ENCODE results near the gene TRIM31. TPM values are rescaled to one million over a fixed set of nuclear protein-coding genes. Genes with fewer than 3 reads are reported as not detected.

The TRIM31 gene
- total RNA-seq, 1 experiment from 2014 or later, result 0.71 TPM

DNA sequence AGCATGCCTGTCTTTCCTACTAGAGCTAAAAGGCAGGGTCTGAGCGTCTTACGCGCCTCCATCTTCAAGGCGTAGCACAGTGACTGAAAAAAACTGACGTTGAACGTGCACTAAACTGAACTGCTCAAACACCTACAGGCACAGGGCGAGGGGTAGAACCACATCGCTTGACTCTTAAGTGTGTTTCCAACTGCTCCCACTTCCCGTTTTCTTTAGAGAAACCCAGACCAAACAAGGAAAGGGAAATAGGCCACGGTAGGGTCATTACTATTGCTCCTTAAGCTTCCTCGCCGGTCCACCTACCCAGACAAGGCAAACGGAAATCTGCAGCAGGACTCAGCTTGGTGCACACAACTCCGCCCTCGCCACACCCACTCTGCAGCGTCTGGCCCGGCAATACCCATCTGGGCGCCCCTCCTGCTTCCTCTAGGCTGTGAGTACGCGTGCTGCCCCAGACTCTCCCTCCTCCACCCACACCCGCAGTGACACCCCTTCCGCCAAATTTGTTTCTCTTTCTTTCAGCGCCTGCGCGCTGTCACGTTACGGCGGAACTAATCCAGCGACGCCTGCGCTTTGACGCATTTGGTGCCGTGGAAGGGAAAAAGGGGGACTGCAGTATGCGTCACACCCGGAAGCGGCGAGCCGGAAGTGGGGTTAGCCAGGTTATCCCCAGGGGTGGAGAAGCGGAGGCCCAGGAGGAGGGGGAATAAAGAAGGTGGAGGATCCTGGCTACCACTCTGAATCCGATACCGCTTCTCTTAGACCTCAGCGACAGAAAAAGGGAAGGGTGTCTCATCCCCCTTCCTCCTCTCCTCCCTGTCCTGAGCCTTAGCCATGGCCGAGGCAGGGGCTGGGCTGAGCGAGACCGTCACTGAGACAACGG, 46.1 kb downstream of the TRIM31 start, which contains the start of gene PPP1R11:
Gene PPP1R11, plus strand, starts transcription at position 622 of the 883 bp plus-strand sequence. Its CDS starts 213 bp downstream, at position 835.
- DNase-seq (ENCODE audit: low read depth), result peak; percentile 100
- in situ Hi-C loops (cut with HindIII; ENCODE audit: low pct_unique_long_range_greater_than_20kb, low sequenced_read_pairs), result no loop called here

DNA sequence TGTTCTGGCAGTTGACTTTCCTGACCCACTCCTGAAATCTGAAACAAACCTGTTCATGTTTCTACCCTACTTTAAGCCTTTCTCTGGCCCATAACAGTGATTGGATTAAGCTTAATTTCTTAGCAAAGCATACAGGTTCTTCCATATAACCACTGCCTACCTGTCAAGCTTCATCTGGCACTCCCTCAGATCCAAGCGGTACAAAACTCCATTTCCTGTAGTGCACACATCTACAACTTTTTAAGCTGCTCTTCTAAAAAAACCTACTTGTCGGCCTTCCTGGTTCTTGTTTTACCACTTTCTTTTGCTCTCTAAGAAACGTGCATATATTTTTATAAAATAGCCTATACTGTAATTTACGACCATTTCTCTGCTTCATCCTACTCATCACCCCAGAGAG, 46.8 kb downstream of the TRIM31 start:
- in situ Hi-C loops (cut with HindIII; ENCODE audit: low pct_unique_long_range_greater_than_20kb, low sequenced_read_pairs), result no loop called here
- DNase-seq (ENCODE audit: low read depth), result no peak

DNA sequence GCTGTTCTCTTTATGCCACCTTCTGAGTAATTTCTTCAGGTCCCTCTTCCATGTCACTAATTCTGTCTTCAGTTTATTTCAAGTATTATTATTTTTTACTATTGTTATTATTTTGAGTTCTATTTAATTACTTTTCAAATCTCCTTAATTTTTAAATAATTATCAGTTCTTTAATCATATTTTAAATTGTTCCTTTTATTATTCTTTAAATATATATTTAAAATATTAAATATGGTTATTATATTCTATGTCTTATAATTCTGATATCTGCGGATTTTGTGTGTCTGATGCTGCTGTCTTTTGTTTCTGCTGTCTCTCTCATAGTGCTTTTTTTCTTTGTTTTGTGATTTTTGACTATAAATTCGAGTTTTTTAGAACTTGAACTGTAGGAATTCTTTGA, 49.6 kb downstream of the TRIM31 start:
- in situ Hi-C loops (cut with HindIII; ENCODE audit: low pct_unique_long_range_greater_than_20kb, low sequenced_read_pairs), result no loop called here
- no peak for DNase-seq (ENCODE audit: low read depth)

DNA sequence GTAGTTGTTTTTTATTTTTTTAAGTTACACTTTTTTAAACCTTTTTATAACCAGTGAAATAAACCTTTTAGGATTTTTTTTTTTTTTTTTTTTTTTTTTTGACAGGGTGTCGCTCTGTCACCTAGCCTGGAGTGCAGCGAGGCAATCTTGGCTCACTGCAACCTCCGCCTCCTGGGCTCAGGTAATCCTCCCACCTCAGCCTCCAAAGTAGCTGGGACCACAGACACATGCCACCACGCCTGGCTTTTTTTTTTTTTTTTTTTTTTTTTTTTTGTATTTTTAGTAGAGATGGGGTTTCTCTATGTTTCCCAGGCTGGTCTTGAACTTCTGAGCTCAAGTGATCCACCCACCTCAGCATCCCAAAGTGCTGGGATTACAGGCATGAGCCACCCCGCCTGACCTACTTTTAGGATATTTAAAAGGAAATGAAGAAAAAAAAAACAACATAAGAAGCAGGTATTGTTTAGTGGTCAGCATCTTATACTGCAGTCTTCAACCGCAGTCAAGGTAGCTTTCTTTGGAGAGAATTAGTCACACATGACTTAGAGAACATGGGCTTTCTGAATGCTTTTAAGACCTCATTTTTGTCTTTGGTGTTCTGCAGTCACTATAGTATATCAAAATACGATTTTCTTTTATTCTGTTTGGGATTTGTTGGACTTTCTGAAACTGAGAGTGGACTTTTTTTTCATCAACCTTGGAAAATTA, 50.3 kb downstream of the TRIM31 start:
- peak; percentile 10 for DNase-seq (ENCODE audit: low read depth)
- in situ Hi-C loops (cut with HindIII; ENCODE audit: low pct_unique_long_range_greater_than_20kb, low sequenced_read_pairs), result no loop called here

DNA sequence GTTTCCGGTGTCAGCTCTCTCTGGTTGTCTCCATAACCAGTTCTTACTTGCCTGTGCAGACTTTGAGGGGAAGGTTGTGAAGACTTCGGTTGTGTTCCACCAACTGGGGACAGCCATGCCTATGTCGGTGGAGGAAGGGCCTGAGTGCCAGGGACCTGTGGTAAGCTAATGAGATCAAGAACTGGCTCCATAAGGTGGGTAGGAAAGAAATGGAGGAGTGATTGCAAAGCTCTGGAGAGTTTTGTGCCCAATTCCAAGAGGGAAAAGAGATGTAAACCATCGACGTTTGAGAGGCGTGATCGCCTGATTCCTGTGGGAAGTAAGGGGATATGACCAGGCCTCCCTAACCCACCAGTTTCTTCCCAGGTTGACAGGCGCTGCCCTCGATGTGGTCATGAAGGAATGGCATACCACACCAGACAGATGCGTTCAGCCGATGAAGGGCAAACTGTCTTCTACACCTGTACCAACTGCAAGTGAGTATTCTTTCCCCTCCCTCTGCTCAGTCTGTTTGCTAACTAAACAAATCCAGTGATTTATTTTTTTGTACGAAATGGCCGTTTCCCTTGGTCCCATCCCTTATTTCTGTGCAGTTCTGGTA, 50.9 kb downstream of the TRIM31 start:
- DNase-seq (ENCODE audit: low read depth), result no peak
- in situ Hi-C loops (cut with HindIII; ENCODE audit: low pct_unique_long_range_greater_than_20kb, low sequenced_read_pairs), result no loop called here

DNA sequence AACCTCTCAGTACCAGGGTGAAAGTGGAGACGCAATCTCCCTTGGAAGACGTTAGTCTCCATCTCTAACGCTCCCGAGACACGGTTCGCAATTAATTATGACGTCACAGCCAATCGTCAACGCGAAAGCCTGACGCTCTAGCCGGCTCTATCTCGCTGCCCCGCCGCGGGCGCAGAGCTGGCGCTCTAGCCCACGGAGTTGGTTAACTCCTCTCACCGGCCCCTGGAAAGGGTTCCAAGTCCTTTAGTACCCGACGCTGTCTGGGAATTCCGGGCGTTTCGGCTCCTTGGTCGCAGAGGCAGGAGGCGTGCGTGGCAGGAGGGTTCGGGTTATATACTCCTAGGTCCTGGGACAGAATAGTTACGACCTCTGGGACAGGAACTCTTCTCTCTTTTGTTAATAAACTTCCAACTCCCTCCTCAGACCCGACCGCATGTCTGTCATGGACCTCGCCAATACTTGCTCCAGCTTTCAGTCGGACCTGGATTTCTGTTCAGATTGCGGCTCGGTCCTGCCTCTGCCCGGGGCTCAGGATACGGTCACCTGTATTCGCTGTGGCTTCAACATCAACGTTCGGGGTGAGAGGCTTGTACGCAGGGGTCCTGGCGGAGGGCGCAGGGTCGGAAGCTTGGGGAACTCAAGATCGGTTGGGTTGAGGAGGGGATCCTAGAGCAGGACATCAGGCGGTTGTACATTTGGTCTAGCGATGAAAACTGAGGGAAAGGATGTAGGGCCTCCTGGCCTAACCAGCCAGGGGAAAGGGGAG, 51.6 kb downstream of the TRIM31 start, which contains the start of gene POLR1H:
Gene POLR1H, plus strand, starts transcription at position 174 of the 766 bp plus-strand sequence. Its CDS starts 260 bp downstream, at position 434.
- peak; percentile 84 for DNase-seq (ENCODE audit: low read depth)
- in situ Hi-C loops (cut with HindIII; ENCODE audit: low pct_unique_long_range_greater_than_20kb, low sequenced_read_pairs), result no loop called here

DNA sequence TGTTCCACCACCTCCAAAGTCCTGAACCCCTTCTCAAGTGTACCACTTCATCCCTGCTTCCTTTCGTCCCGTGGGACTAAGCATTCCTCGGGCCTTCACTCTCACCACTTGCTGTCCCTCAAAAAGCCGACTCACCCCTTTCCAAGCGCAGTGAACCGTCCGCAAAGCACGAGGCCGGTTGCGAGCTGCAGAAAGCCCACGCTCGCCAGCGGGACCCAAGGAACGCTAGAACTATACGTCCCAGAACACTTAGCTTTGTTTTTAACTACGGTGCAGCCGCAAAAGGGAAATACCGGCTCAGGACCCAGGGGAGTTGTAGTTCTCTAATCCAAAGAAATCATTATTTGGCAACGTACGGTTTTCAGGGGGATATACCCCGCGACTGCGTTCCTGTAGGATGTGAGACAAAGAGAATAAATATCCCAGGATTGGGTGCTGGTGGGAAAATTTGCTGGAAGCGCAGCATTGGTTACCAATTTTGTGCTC, 52.2 kb downstream of the TRIM31 start:
- no peak for DNase-seq (ENCODE audit: low read depth)
- in situ Hi-C loops (cut with HindIII; ENCODE audit: low pct_unique_long_range_greater_than_20kb, low sequenced_read_pairs), result no loop called here

DNA sequence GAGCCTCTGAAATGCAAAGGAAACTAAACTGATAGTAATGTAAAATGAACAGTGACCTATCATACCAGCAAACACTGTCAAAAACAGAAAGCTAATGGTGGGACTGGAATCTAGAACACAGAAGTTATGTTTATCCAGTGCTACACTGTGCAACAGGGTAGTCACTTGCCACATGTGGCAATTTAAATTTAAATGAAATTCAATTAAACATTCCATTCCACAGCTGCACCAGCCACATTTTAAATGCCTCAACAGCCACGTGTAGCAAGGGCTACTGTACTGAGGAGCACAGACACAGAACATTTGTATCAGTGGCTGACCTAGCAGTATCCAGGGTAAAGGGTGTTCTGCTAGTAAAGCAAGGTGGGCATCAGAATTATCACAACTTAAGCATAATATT, 57.4 kb downstream of the TRIM31 start:
- DNase-seq (ENCODE audit: low read depth), result no peak
- in situ Hi-C loops (cut with HindIII; ENCODE audit: low pct_unique_long_range_greater_than_20kb, low sequenced_read_pairs), result no loop called here

DNA sequence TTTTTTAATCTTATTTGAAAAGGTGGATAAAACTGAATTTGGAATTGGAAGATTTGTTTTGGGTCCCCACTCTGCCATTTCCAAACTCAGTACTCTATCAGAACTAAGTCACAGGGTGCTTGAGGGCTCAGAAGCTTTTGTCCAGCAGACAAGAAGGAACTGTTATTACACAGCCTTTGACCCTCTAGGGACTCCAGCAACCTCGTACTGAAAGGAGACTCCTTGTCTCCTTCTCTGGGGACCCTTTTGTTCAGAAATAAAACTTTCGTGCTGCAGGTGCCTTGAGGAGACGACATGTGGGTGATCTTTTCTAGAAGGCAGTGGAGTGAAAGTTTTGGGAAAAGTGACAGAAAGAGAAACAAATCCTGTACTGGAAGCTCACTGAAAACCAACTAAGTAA, 59.2 kb downstream of the TRIM31 start:
- in situ Hi-C loops (cut with HindIII; ENCODE audit: low pct_unique_long_range_greater_than_20kb, low sequenced_read_pairs), result no loop called here
- DNase-seq (ENCODE audit: low read depth), result no peak

Other genes with a start within 250 kb of the TRIM31 start
- gene HLA-A, start 170.6 kb downstream of the TRIM31 start, total RNA-seq (2014; rRNA removed; shearing (Covaris generic); ENCODE audit: low replicate concordance), result 1,302 and 1,396 TPM in 2 replicates
- 33.2 and 52.3 TPM in 2 replicates for gene POLR1H, start 51.8 kb downstream of the TRIM31 start, total RNA-seq (2014; rRNA removed; shearing (Covaris generic); ENCODE audit: low replicate concordance)
- 66.9 and 98.8 TPM in 2 replicates for gene PPP1R11, start 45.9 kb downstream of the TRIM31 start, total RNA-seq (2014; rRNA removed; shearing (Covaris generic); ENCODE audit: low replicate concordance)
- gene RNF39, start 37.3 kb downstream of the TRIM31 start, total RNA-seq (2014; rRNA removed; shearing (Covaris generic); ENCODE audit: low replicate concordance), result not detected in 2 replicates
- not detected in 2 replicates for gene TRIM40, start 23.1 kb upstream of the TRIM31 start, total RNA-seq (2014; rRNA removed; shearing (Covaris generic); ENCODE audit: low replicate concordance)
- not detected in 2 replicates for gene TRIM10, start 48.1 kb upstream of the TRIM31 start, total RNA-seq (2014; rRNA removed; shearing (Covaris generic); ENCODE audit: low replicate concordance)
- not detected in 2 replicates for gene TRIM15, start 50.5 kb upstream of the TRIM31 start, total RNA-seq (2014; rRNA removed; shearing (Covaris generic); ENCODE audit: low replicate concordance)
- gene TRIM26, start 100.3 kb upstream of the TRIM31 start, total RNA-seq (2014; rRNA removed; shearing (Covaris generic); ENCODE audit: low replicate concordance), result 46.4 and 73.6 TPM in 2 replicates
- 8.9 and 18.7 TPM in 2 replicates for gene TRIM39, start 213.8 kb upstream of the TRIM31 start, total RNA-seq (2014; rRNA removed; shearing (Covaris generic); ENCODE audit: low replicate concordance)
- 47.4 and 120 TPM in 2 replicates for gene RPP21, start 232.1 kb upstream of the TRIM31 start, total RNA-seq (2014; rRNA removed; shearing (Covaris generic); ENCODE audit: low replicate concordance)

All from Caki2 (cell line).